Hematopoietic multipotent progenitor cell treated with erythropoietin and hydrocortisone succinate and interleukin-3 and kit ligand, for 8 days (in vitro differentiated cells): ENCODE data around the gene ALOXE3.
A peak's percentile ranks its signal among the peaks of the same experiment; 100 is the strongest.
"Not testable (repeated sequence)": the region's sequence is repeated elsewhere in the genome, so short reads cannot be mapped to it uniquely, and the experiment has no call there.

ENCODE experiments used
- DNase-seq: peaks from one replicate; pipeline ENCODE4 v3.0.0-alpha.2; 2015

The ALOXE3 gene

DNA sequence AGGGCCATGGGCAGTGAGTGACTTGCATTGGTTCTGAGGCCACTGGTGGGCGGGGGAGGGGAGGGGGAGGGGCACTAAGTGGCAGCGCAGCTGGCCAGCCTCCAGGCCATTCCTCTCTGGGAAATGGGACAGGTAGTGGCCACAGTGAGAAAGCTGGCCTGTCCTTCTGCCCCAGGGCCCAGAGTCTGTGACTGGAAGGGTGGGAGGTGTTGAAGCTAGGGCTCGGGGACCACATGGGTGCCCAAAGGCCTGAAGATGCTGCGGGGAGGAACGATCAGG, 30.4 kb downstream of the ALOXE3 start:
- DNase-seq = no peak

DNA sequence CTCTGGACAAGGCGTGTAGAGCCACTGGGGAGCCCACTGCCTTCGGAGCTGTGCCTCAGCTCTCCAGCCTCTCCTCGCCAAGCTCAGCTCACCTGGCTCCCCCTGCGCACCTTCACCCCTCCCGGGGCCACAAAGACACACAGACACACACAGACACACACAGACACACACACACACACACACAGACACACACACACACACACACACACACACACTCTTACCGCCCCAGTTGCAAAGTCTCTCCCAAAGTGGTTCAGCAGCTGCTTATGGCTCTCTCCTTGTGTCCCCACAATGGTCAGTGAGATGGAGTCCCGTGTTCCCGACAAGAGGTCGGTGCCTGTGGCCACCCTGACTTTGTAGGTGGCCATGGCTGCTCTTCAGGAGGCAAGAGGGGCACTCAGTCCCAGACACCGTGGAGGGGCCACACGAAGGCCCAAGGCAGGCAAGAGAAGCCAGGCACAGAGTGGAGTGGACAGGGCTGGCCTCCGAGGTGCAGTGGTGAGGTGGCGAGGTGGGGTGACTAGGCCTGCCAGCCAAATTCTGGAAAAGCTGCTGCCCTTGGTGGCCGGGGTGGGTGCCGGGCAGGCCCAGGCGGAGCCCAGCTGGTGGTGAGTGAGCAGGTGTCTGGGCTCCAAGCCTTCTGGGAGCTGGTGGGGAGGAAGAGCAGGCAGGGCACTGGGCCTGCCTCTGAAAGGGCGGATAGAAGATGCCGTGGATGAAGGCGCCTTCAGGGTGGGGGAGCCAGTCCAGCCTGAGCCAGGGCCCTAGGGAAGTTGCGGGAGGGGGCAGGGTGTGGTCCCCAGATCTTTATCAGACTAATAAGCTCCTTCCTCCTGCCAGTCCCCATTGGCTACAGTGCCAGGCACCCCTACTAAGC, 31.0 kb downstream of the ALOXE3 start, which contains the start of gene ALOX12B:
Gene ALOX12B, minus strand, starts transcription at position 642 of the 877 bp plus-strand sequence. Its CDS starts 274 bp downstream, at position 368.
- DNase-seq = peak; percentile 49

DNA sequence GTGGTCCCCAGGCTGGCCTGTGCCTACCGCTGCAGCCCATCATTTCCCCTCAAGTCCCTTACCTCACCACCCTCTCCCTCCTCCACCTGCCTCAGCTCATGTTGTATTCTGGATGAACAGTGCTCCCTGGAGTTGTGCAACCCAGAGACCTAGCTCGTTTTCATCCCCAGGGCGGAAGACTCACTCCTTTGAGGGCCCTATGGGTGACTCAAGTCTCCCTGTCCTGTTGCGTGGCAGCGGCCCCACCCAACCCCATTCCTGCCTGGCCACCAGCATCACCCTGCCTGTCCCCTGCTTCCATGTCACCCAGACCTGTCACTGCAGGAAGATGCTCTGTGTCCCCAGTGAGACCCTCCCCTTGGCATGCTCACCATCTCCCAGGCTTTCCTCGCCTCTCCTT, 34.1 kb downstream of the ALOXE3 start:
- DNase-seq = no peak

DNA sequence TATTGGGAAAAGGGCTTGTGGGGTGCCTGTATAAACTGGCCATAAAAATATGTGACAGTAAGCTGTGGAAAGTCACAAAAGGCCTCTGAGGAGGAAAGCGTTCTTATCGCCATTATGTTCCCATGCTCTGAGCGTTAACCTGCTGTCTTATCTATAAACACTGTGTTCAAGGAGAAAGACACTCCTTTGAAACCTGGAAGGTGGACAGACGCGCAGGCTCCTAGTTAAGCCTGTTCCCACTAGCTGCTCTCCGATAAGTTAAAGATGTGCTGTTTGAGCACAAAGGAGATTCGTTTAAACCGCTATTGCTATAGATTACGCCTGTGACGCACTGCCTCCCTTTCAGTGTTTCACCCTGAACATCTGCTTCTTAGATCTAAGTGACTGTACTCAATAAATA, 36.0 kb downstream of the ALOXE3 start:
- DNase-seq = no peak

DNA sequence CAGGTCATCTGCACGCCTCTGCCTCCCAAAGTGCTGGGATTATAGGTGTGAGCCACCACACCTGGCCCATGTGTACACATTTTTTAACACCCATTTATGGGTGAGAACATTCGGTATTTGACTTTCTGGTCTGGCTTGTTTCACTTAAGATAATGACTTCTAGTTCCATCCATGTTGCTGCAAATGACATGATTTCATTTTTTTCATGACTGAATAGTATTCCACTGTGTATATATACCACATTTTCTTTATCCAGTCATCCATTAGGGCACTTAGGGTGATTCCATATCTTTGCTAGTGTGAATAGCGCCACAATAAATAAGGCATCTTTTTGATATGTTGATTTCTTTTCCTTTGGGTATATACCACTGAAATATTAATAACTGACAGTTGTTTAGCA, 36.4 kb downstream of the ALOXE3 start:
- DNase-seq = no peak

DNA sequence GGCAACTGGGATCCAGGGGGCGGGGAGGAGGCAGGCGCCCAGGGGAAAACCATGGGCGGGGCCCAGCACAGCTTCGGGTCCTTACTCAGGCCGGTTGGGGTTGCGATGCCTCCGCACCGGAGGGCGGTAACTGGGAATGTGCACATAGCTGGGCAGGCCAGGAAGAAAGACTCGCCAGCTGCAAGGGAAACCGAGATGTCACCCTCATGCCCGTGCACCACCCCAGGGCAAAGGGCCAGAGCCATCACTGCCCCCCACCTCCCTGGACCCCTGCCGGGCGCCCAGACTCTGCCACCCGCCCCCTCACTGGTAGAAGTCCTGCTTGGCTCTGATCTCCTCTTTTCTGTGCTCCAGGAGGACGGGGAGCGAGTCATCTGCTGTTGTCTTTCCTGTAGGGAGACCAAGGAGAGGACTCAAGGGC, 37.5 kb downstream of the ALOXE3 start:
- no peak for DNase-seq

DNA sequence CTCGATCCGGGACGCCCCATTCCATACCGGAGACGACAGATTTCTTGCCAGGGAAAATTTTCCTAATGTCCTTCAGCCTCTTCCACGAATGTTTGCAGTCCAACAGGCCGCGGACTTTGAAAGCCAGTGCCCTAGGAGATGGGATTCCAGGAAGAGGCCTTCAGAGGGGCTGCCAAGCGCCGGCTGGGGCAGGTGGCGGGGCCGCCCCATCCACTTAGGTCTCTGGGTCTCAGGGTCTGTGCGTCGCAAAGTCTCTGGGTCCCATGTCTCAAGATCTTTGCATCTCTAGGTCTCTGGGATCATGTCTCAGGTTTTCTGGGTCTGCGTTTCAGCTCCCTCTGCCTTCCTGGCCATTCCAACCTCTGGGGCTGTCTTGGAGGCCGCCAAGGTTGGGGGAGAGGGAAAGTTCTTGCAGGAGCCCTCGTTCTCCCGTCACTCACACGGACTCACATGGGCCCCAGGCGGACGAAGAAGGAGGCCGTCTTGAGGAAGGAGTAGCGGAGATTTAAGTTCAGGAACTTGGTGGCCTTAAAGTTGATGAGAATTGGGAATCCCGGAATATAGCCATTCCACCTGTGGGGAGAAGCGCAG, 38.0 kb downstream of the ALOXE3 start:
- DNase-seq = no peak

DNA sequence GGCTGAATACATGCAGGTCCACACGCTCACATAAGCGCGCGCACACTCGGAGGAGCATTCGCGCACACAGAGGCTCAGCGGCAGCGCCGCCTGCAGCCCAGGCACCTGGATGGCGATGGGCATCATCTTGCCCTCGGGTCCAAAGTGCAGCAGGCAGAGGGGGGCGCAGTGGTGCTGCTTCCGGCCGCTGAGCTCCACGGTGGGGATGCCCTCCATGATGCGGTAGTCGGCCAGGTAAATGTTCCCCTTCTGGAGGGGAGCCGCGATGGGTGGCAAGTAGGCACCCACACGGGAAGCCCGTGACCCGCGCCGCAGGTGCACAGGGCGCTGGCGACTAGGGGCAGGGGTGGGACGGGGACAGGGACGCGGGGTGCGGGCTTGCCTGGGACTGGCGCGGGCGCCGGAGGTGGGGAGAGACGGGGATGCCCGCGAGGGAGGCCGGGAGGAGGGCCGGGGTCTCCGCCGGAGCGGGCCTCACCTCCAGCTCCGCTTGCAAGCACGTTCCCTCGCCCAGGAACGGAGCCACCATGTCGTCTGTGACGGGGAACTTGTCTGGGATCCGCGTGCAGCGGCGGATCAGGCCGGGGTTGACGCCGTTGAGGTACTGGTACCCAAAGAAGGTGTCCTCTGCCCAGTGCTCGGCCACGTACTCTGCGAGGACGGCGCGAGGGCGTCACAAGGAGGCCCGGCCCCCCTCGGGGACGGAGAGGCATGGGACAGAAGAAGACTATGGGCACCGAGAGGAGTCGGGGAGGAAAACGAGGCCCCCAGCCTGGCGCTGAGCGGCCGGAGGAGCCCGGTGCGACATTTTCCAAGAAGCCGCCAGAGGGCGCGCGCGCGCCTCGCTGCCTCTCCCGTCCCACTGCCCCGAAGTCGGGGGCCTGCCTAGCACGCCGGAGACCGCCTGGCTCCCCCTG, 38.8 kb downstream of the ALOXE3 start:
- peak; percentile 79 for DNase-seq

DNA sequence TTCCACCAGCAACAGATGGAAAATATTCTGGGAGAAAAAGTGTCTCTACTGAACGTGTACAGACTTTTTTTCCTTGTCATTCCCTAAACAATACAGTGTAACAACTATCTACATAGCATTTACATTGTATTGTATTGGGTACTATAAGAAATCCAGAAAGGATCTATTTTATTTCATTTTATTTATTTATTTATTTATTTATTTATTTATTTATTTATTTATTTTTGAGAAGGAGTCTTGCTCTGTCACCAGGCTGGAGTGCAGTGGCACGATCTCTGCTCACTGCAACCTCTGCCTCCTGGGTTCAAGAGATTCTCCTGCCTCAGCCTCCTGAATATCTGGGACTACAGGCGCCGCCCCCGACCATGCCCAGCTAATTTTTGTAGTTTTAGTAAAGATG, 40.4 kb downstream of the ALOXE3 start:
- not testable (repeated sequence) for DNase-seq

DNA sequence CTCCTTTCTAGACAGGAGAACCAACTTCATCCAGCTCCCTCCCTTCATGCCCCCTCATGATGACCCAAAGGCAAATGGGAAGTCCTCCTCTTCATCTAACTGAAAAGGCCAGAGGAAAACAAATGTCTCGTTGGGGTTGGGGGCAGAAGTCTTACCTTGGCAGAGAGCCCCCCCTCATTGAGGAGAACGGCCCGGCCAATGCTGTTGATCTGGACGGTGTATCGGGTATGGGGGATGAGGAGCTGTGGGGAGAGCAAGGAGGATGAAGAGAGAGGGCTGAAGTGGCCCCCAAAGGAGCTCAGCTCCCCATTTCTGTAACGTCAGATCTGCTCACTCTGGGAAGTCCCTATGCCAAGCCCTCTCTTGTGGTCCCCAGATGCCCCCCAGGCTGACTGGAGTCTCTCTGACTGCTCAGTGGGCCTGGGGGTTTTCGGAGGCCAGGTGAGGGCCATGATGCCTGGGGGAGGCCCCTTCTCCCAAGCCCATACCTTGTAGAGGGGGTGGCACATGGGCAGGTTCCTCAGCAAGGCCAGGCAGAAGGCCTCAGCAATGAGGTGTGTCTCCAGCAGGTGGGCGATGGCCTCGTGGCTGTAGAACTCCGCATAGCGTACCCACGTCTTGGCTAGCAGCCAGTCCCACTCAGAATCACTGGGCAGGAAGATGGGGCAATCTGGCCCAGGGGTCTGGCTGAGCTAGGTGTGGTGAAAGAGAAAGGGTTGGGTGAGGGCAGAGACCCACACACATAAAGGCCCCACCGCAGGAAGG, 41.6 kb downstream of the ALOXE3 start:
- DNase-seq = no peak

DNA sequence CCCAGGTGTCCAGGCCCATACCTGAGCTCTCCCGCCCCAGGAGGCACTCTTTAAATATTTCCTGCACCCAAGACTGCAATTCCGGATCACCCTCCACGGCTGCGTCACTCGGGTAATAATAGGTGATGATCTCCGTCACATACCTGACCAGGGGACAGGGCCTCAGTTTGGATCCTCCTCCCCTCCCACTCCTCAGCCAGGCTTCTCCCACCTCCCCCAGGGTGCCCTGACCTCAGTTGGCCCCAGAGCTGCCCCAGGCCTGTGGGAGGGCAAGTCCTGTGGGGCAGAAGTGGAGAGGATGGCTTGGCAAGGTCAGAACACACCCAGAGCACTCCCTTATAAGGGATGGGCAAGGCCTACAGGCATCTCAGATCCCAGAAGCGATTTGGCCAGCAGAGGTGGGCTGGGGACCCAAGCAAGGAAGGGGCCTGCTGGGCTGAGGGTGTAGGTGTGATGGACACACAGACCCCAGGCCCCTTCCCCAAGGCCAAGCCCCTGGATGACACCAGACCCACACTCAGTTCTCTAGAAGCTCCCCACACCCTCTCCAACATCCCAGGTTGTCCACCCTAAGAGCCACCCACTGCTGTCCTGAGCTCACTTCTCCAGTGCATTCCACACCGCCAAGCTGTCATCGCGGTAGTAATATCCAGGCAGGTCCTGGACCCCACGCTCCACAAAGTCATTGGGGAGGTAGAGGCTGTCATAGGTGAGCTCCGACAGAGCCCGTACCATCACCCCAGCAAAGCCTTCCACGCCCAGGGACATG, 42.6 kb downstream of the ALOXE3 start:
- DNase-seq = no peak

DNA sequence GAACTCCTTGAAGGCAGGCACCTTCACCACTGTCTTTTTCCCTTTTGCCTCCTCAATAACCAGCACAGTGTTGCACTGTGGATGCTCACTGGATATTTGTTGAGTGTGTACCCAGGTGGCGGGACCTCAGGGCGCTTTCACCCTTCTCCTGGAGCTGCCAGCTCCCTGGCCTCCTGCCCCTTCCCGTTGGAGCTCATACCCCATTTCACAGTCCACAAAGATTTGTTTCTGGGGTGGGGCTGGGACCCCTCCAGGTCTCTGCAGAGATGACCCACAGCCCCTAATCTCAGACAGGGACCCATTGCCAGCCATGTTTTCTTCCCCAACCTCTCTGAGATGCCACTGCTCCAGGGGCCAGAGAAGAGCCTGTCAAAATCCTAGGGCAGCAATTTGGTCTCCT, 43.2 kb downstream of the ALOXE3 start:
- DNase-seq = no peak

DNA sequence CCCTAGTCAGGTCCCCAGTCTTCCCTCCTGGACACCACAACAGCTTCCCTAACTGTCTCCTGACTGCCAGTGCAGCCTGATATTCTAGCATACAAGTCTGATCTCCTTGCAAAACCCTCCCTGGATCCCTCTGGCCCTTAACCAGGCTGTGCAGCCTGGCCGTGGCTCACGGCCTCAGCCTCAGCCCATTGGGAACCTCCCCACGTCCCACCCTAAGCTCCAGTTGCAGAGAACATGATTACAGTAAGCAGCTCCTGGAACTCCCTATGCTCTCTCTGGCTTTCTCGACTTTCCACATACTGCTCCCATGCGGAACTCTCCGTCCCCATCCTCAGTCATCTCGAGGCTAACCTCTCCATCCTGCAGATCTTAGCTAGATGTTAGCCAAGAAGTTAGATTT, 43.8 kb downstream of the ALOXE3 start:
- DNase-seq = no peak

DNA sequence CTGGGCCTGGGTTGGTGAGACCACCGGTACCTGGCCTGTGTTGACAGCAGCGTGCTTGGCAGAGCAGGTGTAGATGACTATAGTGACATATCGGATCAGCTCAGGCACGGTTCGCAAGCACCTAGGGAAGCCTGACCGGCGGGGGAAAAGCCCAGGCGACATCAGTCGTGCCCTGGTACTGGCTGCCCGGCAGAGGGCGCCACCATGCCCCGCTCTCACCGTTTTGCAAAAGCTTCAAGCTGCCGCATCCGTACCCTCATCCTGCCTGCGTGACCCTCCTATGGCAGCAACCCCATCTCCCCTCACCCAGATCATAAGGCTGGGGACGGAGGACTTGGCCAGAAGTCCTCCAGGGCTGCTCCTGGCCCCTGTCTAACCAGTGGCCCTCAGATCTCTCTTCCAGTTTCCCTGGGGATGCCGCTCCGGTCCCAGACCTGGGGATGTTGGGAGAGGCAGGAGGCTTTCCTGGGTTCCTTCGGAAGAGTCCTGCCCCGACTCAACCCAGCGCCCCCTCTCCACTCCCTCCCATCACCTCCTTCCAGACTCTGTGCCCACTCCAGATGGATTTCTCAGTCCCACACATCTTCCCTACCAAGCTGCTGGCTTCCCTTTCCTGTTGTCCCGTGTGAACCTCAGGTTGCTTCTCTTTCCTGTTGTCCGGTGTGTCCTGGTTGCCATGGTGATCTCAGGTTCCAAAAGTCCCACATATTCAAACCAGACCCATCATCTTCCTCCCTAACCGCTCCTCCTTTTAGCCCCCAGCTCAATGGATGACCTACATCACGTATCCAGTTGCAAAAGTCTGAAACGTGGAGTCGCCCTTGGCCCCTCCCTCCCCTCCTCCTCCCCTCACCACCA, 44.5 kb downstream of the ALOXE3 start:
- peak; percentile 75 for DNase-seq

DNA sequence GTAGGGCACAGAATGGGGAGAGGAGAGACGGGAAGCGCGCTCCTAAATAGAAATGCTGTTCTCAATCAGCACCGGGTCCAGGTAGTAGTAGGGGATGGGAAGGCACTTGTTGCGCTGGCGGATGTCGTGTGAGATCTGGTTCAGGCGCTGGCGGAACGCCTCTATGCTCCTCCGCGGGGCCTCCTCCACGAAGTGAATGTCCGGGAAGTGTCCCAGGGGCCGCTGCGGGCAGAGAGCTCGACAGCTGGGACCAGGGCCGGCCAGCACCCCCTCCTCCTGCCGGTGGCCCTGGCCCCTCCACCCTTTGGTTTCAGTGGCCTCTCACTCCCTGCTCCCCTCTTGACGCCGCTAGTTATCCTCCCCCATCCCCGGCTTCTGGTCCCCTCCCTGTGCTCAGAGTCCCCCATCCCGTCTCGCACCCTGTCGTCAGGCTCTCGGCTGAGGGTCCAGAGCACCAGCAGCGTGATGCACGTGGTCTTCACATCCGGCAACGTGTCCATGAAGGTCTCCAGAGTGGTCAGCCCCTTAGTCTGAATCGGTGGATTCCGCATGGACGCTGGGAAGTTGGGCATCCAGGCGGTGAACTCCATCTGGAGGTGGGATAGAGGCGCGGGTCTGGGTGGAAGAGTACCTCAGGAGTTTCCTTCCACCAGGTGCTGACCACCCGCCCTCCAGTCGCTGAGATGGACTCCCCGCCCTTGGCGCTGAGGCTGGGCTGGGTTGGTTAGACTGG, 45.4 kb downstream of the ALOXE3 start:
- DNase-seq = no peak

DNA sequence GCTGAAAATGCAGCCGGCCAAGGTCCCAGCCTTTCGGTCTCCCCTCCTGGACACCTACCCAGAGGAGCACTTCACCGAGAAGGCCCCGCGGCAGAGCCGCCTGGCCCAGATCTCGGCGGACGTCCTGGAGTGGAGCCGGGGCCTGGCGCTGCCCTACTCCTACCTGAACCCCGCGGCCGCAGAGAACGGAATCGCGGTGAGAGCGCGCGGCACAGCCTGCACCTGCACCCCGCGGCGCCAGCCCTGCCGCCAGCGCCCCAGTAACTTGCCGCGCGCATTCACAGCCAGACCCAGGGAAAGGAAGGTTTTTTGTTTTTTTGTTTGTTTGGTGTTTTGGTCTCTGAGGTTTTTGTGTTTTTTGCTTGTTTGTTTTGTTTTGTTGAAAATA, 46.0 kb downstream of the ALOXE3 start:
- no peak for DNase-seq

DNA sequence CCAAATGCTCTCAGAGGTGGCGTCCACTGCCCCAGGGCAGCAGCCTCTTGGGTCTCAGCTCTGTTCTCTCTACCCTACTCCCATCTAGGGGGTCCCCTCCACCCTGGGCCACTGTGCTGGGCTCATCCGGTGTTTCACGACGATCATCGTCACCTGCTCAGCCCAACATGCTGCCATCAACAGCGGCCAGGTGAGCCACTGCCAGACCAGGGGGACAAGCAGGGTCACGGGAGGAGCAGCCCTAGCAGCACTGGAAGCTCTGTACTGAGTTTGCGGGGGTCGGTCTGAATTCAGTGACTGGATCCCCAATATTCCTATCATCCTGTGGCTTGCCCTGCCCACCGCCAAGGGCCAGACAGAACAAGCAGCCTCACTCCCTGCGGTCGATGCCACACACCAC, 46.8 kb downstream of the ALOXE3 start:
- no peak for DNase-seq

DNA sequence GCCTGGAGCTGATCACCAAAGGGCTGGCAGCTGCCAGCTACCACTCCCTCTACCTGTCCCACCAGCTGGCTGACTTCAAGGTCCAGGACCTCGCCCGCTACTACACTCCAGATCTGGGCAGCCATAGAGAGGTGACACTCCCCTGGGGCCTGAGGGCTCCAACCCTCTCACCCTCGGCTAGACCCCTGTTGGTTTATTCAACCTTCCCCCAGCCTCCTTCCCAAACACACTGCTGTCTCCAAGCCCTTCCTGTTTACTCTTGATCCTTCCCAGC, 48.8 kb downstream of the ALOXE3 start:
- no peak for DNase-seq

DNA sequence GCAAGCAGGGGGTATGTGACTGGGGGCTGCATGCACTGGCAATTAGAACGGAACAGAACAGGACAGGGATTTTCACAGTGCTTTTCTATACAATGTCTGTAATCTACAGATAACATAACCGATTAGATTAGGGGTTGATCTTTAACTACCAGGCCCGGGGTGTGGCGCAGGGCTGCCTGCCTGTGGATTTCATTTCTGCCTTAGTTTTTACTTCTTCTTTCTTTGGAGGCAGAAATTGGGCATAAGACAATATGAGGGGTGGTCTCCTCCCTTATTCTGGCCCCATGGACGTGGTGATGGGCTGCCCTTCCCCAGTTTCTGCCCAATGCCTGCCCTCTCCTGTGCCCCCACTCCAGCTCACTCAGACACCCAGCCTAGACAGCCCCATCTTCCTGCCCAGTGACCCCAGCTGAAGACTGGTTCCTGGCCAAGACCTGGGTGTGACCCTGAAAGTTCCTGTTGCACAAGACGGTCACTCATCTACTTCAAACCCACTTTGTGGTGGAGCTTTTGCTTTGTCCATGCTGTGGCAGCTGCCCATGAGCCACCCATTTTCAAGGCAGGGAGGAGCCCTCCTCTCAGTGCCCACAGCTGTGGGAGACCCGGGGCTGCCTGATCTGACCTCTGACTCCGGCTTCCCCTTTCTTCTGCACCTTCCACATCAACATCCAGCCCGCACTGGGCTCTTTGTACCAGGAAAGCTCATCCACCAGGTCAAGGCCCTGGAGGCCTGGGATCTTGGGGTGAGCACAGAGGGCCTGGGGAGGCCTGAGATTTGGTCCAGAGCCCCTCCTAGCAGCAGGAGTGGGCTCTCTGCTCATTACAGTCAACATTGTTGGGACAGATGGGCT, 49.4 kb downstream of the ALOXE3 start:
- peak; percentile 43 for DNase-seq

DNA sequence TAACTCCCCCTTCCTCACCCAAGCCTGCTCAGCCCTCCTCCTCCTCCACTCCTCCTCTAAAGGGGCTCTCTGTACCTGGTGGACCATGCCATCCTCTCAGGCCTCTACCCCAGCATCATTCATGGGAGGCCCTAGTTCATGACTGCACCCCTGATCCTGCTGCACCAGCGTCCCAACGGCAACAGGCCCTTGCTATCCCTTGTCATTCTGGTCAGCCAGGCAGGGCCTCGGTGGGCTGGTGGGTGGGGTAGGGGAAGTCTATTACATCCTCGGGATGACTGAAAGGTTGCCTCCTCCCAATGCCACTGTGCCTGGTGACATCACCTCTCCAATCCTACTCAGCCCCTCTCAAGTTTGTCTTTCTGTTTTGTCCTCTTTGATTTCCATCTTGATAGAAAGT, 50.5 kb downstream of the ALOXE3 start:
- no peak for DNase-seq
